PC-9 (cell line): ENCODE measurements around the gene DCTN2. TPM values are rescaled to one million over a fixed set of nuclear protein-coding genes. Genes with fewer than 3 reads are reported as not detected.

Source experiments
- BruUV-seq: library from RNA; stranded (reverse); fragments of 400-500 nt; replicated peaks from 2 replicates; lab custom pipeline; 2021; lab: Mats Ljungman, UMichigan
- CTCF ChIA-PET: fragments of 300-600 bp; sonication (Branson Sonifier 250); formaldehyde crosslinking; loops from one replicate; lab custom pipeline; 2022; ENCODE audit warnings: antibody characterized with exemption; lab: Charles Lee
- POLR2A ChIA-PET: fragments of 300-600 bp; sonication (Branson Sonifier 250); formaldehyde crosslinking; loops from one replicate; lab custom pipeline; 2022; ENCODE audit warnings: antibody characterized with exemption; ENCODE audit not compliant: unreplicated experiment; lab: Charles Lee
- DNase-seq, 2 experiments: peaks; one replicate each; pipeline versions ENCODE4 v3.0.0 to v3.0.0-alpha.2; 2015 to 2022; ENCODE audit warnings: mixed read lengths in 1 of 2
- H2AFZ ChIP-seq: fragments of 200-600 bp; sonication (generic); 2 replicates; pipeline ENCODE4 v1.8.1; 2017; ENCODE audit warnings: antibody characterized with exemption
- H3F3A ChIP-seq: fragments of 200-600 bp; sonication (generic); 2 replicates; pipeline ENCODE4 v1.8.1; 2017; ENCODE audit warnings: antibody characterized with exemption, mild to moderate bottlenecking, low read depth; ENCODE audit not compliant: insufficient read depth
- H3K27ac ChIP-seq: fragments of 200-600 bp; sonication (generic); 2 replicates; pipeline ENCODE4 v1.6.1; 2016; ENCODE audit warnings: mixed run types
- H3K27me3 ChIP-seq: fragments of 200-600 bp; sonication (generic); 2 replicates; pipeline ENCODE4 v1.6.1; 2016; ENCODE audit warnings: low read depth, mixed run types; ENCODE audit not compliant: insufficient read depth
- H3K36me3 ChIP-seq: fragments of 200-600 bp; sonication (generic); 2 replicates; pipeline ENCODE4 v1.6.1; 2016; ENCODE audit warnings: low read depth, mixed run types
- H3K4me1 ChIP-seq: fragments of 200-600 bp; sonication (generic); replicated peaks from 2 replicates; pipeline ENCODE4 v1.6.1; 2016; ENCODE audit warnings: mixed run types; ENCODE audit not compliant: insufficient read depth
- H3K4me2 ChIP-seq: fragments of 200-600 bp; sonication (generic); 2 replicates; pipeline ENCODE4 v1.6.1; 2017; ENCODE audit warnings: mixed run types
- H3K4me3 ChIP-seq: fragments of 200-600 bp; sonication (generic); 2 replicates; pipeline ENCODE4 v1.6.1; 2016; ENCODE audit warnings: mixed run types
- H3K79me2 ChIP-seq: fragments of 200-600 bp; sonication (generic); 2 replicates; pipeline ENCODE4 v1.6.1; 2017; ENCODE audit warnings: low read depth, mixed run types
- H3K9me2 ChIP-seq: fragments of 200-600 bp; sonication (generic); 2 replicates; pipeline ENCODE4 v1.8.1; 2017; ENCODE audit warnings: mild to moderate bottlenecking; ENCODE audit not compliant: insufficient read depth
- H3K9me3 ChIP-seq: fragments of 200-600 bp; sonication (generic); 2 replicates; pipeline ENCODE4 v1.8.1; 2016; ENCODE audit warnings: low read depth; ENCODE audit not compliant: insufficient read depth
- H4K20me1 ChIP-seq: fragments of 200-600 bp; sonication (generic); 2 replicates; pipeline ENCODE4 v1.8.1; 2017; ENCODE audit not compliant: insufficient read depth
- CTCF ChIP-seq: fragments of 200-600 bp; sonication (generic); conservative IDR thresholded peaks from 2 replicates; pipeline ENCODE4 v1.6.1; 2017; ENCODE audit warnings: mixed run types, antibody characterized with exemption, mild to moderate bottlenecking, moderate library complexity
- EZH2 ChIP-seq: fragments of 200-600 bp; sonication (generic); IDR thresholded peaks from 2 replicates; pipeline ENCODE4 v1.8.0; 2017; ENCODE audit warnings: antibody characterized with exemption, low read depth
- intact Hi-C: fragments of 100-400 bp; cut with micrococcal nuclease; formaldehyde crosslinking; loops from one replicate; pipeline ENCODE4 v1.10.0; 2022; ENCODE audit not compliant: unreplicated experiment
- total RNA-seq: library from RNA; stranded (reverse); gene quantifications from 2 replicates; pipeline ENCODE4 v1.2.3, GENCODE V29; 2021

DCTN2 gene
- total RNA-seq, 1 experiment from 2014 or later: 105 TPM

GRCh38 chr12:57581802-57582201 lies 34.8 kb upstream of the DCTN2 start:
- no peak overlapping the region for H3K4me3 ChIP-seq
- no peak overlapping the region for H3K4me2 ChIP-seq
- intact Hi-C loops: loop anchor here (2.0 to 5.0 kb wide), 2 partner anchors 111 to 325 kb away; no protein-coding TSS in a partner anchor
- ChIA-PET CTCF (no interaction called here), POLR2A (no interaction called here)
- TF ChIP-seq CTCF (no peak), EZH2 (no peak)
- H3K27me3 ChIP-seq: peaks cover 29% of the 10 kb centered on the region
- no TSS peak for BruUV-seq
- H3K79me2 ChIP-seq: no peaks in the 10 kb centered on the region
- no peaks in the 10 kb centered on the region for H4K20me1 ChIP-seq
- no peak for DNase-seq
- no peaks in the 10 kb centered on the region for H3K36me3 ChIP-seq
- H3K9me2 ChIP-seq: no peaks in the 10 kb centered on the region
- H2AFZ ChIP-seq: no peak overlapping the region
- H3F3A ChIP-seq: no peaks in the 10 kb centered on the region
- H3K27ac ChIP-seq: no peak overlapping the region
- H3K9me3 ChIP-seq: no peaks in the 10 kb centered on the region
- no peaks in the 10 kb centered on the region for H3K4me1 ChIP-seq

DNA sequence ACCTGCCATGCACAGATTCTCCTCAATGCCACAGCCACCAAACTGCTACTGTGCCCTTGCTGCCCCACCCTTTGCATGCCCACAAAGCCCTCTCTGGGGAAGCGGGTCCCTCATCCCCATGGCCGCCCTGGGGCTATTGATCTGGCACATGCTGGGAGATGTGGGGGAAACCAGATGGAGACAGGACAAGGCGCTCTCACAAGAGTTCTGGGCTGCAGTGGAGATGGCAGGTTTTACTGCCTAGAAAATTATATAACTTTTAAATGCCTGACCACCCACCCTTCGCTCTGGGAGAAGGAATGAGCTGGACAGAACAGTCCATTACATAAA lies 33.4 kb upstream of the DCTN2 start:
- TF ChIP-seq EZH2 (no peak), CTCF (no peak)
- DNase-seq: no peak
- H3K9me3 ChIP-seq: no peaks in the 10 kb centered on the region
- H3K4me2 ChIP-seq: no peak overlapping the region
- H2AFZ ChIP-seq: no peak overlapping the region
- intact Hi-C loops: loop anchor here (5.0 kb wide), 1 partner anchor 327 kb away; no protein-coding TSS in a partner anchor
- no peaks in the 10 kb centered on the region for H3K4me1 ChIP-seq
- H4K20me1 ChIP-seq: no peaks in the 10 kb centered on the region
- no peaks in the 10 kb centered on the region for H3K9me2 ChIP-seq
- no peaks in the 10 kb centered on the region for H3K79me2 ChIP-seq
- H3F3A ChIP-seq: no peaks in the 10 kb centered on the region
- ChIA-PET POLR2A (no interaction called here), CTCF (interaction anchor here (0.6 kb wide), 1 partner anchor 29 kb away, joined by 3 read pairs; no protein-coding TSS in a partner anchor)
- H3K27ac ChIP-seq: no peak overlapping the region
- H3K36me3 ChIP-seq: no peaks in the 10 kb centered on the region
- no TSS peak for BruUV-seq
- no peak overlapping the region for H3K4me3 ChIP-seq
- H3K27me3 ChIP-seq: peaks cover 23% of the 10 kb centered on the region

DNA sequence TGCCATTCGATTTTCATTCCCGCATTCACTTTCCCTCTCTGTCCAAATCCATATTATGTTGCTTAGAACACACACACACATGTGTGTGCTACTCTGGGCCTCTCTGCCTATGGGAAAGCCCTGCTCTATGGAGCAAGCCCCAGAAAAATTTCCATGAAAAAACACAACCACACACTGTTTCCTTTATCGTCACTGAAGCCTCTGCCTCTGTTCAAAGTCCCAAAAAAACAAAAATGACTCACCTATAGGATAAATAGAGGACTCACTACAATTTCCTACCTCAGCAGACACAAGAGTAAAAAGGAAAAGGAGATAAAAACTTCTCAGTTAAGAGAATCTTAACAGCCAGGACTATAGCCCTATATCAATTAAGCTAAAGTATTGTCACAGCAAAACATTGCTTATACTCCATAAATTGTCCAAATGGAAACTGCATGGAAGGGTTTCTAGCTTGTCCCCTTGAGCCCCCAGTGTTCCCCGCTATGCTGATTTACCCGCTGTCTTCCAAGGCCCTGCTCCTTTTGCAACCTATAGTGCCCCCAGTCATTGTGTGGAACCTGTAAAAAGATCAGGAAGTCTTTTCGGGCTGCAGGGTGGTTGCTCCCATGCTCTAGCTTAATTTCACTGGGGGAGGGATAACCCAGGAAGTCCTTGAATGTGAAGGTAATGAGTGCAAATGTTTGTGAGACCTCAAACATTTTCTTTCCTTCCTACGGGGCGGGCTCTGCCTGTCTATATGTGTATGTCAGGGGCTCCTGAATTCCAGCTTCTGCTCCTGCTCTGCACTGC lies 32.9 kb upstream of the DCTN2 start:
- ChIA-PET POLR2A (no interaction called here), CTCF (no interaction called here)
- no peak overlapping the region for H2AFZ ChIP-seq
- H3K36me3 ChIP-seq: no peaks in the 10 kb centered on the region
- intact Hi-C loops: loop anchor here (5.0 kb wide), 1 partner anchor 327 kb away; no protein-coding TSS in a partner anchor
- BruUV-seq: no TSS peak
- no peaks in the 10 kb centered on the region for H3K4me1 ChIP-seq
- no peaks in the 10 kb centered on the region for H3K9me2 ChIP-seq
- H3K79me2 ChIP-seq: no peaks in the 10 kb centered on the region
- H3K4me3 ChIP-seq: no peak overlapping the region
- no peak overlapping the region for H3K4me2 ChIP-seq
- H3F3A ChIP-seq: no peaks in the 10 kb centered on the region
- H4K20me1 ChIP-seq: no peaks in the 10 kb centered on the region
- TF ChIP-seq EZH2 (no peak), CTCF (no peak)
- H3K27me3 ChIP-seq: peaks cover 19% of the 10 kb centered on the region
- DNase-seq: no peak
- H3K27ac ChIP-seq: no peak overlapping the region
- H3K9me3 ChIP-seq: no peaks in the 10 kb centered on the region
